NCI-H2227 treated with DMSO at 0.1 percent for 48 hours (cell line): ENCODE results near the gene GLIS2.

ENCODE experiments used
- DNase-seq: peaks from one replicate; lab custom pipeline; 2025; lab: John Stamatoyannopoulos, UW

Gene GLIS2

DNA sequence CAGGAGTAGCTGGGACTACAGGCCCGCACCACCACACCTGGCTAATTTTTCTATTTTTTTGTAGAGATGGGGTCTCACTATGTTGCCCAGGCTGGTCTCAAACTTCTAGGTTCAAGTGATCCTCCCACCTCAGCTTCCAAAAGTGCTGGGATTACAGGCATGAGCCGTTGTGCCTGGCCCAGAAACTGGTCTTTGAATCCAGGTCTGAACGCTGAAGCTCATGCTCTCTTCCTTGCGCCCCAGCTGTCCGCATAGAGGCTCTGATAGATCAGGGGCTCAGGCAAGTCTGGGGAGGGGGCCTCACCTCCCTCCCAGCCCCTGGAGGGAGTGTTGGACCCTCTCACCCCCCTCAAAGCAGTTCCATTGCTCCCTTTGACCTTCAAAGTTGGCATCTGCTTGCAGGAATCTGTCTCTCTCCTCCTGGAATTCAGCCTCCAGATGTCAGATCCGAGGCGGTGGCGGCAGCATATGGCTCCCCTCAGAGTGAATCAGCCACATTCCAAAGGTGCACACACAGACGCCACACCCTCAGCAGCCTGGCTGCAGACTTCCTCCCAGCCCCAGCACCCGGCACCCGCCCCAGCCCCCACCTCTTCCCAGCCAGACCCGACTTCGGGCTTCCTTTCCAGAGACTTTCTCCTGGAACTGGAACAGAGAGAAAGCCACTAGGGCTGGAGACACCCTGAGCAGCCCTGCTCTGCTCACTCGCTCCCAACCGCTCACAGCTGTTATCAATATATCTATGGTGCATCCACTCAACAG lies 16.9 kb upstream of the GLIS2 start:
- DNase-seq, result no peak

DNA sequence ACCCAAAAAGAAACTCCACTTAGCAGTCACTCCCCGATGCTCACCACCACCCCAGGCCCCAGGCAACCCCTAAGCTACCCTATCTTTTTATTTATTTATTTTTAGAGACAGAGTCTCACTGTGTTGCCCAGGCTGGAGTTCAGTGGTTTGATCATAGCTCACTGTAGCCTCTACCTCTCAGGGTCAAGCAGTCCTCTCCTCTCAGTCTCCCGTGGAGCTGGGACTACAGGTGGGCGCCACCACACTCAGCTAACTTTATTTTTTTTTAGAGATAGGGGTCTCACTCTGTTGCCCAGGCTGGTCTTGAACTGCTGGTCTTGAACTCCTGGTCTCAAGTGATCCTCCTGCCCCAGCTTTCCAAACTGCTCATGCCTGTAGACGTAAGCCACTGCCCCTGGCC lies 14.7 kb upstream of the GLIS2 start:
- DNase-seq, result no peak

DNA sequence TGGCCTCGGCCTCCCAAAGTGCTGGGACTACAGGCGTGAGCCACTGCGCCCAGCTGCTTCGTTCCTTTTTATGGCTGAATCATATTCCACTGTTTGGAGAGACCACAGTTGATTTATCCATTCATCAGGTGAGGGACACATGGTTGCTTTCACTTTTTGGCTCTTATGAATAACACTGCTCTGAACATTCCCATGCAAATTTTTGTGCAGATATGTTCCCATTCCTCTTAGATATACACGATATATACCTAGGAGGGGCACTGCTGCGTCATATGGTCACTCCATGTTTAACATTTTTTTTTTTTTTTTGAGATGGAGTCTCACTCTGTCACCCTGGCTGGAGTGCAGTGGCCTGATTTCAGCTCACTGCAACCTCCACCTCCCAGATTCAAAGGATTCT lies 13.9 kb upstream of the GLIS2 start:
- DNase-seq, result no peak

DNA sequence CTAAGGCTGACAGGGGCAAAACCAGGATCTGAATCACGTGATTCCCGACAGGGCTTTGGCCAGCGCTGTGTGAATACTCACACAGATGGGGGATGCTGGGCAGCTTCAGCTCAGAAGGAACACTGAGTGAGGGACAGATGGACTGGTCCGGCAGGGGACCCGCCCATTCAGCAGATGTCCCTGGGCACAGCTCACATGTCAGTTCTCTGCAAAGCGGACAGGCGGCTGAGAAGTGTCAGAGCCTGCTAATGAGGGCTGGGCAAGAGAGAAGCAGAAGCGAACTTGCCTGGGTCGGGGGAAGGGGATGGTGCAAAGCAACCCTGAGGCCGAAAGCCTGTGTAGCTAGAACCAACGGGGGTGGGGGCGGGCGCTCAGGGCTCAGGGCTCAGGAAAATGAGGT lies 11.9 kb upstream of the GLIS2 start:
- peak; percentile 20 for DNase-seq

DNA sequence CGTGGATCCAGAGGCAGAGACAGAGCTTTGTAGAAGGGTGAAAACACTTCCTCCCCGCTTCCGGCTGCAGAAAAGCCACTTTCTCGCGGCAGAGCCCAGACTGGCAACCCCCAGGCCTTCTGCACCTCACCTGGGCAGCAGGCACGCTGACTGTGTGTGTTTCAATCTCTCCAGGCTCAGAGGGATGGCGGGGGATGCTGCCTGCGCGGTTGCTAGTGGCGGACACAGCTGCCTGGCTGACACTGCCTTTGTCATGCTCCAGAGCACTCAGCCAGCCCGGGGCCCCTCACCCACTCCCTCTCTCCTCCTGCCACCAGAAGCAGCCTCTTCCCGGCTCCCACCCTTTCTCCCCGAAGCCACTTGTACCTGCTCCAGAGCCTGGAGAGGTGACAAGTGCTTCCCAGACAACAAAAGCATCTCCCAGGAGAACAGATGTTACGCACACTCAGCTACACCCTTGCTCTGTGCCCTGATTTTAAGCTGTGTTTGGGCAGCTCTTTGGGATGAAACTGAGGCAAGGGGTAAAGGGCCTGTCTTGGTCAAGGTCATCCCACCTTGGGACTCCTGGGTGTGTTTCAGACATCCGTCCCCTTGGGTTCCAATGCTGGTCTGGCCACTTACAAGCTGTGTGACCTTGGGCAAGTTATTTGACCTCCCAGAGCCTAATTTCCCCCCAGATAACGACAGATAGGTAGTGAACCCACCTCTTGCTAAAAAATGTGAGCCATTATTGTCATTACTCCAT lies 9.2 kb upstream of the GLIS2 start:
- DNase-seq, result peak; percentile 51

DNA sequence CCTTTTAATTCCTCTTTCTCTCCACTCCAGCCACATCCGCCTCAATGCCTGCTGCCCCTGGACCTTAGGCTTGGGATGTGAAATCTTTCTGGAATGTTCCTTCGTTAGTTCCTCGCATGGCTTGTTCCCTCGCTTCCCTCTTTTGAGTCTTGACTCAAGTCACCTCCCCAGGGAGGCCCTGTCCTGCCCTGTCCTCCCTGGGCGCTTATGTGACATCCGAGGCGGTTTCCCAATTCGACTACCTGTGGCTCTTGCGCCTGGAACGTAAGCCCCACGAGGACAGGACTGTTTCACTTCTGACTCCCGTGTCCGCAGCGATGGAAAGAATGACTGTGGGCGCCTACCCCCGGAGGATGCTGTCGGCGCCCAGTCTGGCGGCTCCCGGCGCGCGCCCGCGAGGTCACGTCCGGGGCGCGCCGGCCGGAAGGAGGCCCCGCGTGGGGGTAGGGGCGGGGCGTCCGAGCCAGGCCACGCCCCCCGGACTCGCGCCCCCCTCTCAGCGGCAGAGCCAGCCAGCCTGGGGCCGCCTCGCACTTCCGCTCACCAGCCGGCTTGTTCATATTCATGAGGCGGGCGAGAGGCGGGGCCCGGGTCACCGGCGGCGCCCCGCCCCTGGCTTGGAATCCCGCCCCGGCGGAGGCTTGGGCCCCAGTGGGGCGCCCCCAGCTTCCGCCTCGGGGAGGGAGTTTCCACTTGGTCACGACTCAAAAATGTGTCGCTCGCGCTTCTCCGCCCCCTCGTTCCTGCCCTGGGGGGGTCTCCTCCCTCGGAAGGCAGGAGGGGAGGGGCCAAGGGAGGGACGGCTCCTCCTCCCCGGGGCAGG lies 8.4 kb upstream of the GLIS2 start:
- no peak for DNase-seq

DNA sequence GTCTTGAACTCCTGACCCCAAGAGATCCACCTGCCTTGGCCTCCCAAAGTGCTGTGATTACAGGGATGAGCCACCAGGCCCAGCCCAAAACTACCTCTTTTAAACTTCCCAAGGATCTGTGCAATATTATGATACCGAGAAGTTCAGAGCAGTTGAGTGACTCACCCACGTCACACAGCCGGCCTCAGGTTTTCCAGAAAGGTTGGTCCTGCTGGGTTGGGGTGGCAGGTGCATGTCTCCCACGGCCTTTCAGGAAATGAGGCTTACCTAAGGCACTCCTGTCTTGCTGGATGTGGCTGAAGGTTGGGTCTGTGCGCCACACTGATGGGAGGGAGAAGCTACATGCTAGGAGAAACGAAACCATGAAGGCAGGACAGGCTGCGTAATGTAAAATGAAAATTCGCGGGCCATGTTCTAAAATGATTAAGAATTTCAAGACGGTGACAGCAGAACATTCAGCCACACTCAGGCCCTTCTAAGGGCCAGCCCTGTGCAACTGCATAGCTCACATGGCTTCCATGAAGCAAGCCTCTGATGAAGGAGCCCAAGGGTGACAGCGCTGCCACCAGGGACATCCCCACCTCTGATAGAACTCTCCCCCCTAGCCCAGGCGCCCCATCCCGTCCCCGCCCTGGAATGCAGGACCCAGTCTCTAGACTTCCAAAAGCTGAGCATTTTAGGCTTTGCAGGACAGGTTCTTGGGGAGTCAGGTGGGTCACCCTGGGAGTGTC lies 6.6 kb upstream of the GLIS2 start:
- DNase-seq, result no peak

DNA sequence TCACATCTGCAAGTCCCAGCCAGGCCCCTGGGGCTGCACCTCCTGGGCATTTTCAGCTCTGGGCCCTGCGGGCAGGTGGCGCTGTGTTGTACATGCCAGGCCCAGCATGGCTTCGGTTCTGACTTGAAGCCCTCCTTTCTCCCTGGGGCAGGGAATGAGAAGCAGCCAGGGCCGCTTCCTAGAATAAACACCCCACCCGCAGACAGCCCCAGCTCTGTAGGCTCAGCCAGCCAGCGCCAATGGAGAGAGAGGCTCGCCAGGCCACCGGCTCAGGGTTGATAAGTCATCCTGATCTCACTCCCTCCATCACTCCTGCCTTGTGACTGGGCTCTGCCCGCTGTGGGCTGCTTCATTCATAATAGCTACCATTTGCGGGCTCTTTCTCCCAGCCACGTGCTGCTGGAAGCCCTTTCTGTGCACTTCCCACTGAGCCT lies 6.0 kb upstream of the GLIS2 start:
- DNase-seq, result peak; percentile 30

DNA sequence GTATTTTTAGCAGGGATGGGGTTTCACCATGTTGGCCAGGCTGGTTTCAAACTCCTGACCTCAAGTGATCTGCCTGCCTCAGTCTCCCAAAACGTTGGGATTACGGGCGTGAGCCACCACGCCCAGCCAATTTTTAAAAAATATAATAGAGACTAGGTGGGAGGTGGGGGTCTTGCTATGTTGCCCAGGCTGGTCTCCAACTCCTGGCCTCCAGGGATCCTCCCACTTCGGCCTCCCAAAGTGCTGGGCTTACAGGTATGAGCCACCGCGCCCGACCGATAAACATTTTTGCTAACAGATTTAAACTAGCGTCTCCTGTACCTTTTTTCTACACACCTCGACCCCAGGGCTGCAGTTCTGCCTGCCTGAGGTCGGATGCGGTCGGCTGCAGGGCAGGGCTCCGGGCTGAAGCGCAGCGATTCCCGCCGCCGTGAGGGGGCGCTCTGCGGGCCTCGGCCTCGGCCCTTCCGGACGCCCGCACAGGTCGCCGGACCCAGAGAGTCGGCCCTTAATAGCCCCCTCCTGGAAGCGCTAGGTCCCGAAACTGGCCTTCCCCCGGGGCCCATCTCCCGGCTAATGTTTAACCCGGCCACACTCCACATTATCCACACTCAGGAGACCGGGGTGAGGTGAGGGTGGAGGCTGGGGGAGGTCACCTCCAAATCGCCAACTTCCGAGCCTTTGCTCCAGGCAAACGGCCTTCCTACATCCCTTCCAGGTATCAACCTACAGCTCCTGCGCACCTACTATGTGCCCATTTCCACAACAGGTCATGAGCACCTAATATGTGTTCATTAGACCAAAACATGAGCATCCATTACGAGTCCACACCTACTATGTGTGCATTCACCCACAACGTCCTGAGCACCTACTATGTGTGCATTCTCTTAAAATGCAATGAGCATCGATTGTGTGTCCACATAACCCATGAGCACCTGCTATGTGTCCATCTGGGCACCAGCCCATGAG lies 2.0 kb upstream of the GLIS2 start:
- DNase-seq, result no peak

DNA sequence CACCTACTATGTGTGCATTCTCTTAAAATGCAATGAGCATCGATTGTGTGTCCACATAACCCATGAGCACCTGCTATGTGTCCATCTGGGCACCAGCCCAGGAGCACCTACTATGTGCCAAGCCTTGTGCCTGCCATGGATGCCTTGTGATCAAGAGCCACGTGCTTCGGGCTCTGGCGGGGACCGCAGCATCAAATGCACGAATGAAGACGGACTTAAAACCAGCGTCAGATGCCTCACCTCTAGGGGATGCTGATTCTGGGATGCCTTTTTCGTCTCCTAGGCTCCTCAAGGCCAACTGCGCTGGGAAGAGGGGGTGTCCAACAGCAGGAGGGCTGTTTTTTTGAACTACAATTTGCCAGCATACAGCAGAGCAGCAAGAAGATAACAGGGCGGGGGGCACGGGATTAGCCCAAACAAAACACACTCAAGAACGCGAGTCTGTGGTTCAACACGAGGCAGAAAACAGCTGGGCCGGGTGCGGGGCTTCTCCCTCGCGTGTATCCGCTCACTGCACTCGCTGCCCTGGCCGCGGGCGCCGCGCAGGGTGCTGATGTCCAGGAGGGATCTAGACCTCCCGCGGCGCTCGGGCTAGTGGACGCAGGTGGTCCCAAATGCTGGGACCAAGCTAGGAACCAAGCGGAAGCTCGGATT lies 1.2 kb upstream of the GLIS2 start:
- DNase-seq, result peak; percentile 45

DNA sequence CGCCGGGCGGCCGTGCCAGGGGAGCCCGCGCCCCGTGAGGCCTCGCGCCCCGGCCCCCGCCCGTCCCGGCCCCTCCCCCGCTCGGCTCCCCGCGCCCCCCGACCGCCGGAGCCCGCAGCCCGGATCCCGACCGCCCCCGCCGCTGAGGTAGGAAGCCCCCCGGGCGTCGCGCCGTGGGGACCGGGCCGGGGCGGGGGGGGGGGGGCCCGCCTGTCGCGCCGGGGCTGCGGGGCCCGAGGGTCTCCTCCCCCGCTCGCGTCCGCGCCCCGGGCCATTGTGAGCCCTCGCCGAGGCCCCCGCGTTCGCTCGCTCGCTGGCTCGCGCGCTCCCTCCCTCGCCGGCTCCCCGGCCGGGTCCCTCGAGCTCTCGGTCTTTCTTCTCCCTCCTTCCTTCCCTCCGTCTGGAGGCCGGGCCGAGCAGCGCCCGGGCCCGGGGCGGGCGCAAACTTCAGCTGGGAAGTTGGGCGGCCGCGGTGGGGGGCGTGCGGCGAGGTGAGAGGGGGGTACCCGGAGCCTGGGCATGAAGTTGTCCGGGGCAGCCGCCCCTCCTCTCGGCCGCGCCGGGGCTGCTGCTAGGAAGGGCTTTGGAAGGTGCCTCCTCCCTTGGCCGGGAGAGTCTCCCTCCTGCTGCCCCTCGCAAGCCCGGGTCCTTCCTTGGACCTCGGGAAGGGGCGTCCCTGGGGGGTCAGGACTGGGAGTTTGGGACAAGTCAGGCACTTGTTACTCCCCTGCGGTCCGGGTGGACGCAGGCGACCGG lies 419 bp downstream of the GLIS2 start:
- DNase-seq, result no peak

DNA sequence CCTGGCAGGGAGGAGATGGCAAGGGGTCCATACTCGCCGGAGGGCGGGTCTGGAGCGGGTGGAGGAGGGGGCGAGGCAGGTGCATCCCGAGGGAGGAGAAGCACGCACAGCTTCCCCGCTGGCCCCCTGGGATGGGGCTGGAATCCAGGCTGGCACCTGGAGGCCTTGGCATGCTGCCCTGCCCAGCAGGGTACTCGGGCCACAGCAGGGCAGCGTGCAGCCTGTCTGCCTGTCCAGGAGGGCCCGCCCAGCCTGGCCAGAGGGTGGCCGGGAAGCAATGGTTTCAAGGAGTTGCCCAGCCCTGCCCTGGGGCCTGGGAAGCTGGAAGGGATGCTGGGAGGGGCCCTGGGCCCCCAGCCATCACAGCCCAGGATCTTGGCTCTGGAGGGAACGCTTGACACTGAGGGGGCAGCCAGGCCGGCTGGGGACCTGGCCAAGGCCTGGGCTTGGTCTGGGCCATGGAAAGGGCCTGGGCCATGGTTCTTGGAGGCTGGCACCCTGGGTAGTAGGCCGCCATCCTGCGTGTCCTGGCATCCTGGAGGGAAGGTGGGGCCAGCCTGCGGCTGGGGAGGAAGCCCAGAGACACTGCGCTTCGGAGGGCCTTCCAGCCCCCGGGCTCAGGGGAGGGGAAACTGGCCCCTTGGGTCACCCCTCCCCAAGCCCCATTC lies 1.1 kb downstream of the GLIS2 start:
- DNase-seq, result no peak

DNA sequence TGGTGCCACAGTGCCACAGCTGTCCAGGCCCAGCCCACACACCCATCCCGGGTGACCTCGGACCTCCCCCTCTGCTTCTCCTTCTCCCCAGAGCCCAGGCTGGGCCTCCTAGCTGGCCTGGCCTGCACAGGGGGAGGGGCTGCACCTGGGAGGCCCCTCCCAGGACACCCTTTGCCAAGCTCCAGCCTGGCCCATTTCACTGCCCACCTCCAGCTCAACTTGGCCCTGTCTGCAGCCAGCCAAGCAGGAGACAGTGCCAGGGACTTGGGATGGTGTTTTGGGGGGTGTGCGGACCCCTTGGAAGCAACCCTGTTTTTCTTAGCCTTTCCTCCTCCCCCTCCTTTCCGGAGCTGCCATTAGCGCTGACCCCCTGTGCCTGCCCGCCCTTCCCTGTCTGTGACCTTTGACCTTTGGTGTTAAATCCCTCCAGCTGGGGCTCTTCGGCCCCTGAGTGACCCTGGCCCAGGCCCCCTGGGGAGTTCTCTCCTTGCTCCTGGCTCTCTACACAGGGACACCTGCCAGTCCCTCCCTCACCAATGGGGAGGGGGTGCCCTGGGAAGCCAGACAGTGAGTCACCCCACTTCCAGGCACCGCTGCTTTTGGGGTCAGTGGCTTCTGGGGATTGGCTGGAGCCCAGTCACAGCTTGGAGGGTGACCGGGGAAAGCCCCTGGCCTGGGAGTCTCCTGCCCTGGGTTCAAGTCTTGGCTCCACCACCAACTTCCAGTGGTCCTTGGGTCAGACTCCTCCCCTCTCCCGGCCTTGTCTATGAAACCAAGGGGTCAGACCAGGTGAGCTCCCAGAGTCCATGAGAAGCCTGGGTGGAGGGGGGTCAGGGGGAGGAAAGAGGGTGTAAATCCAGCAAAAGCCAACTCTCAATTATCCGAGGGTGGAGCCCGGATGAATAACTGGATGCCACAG lies 1.9 kb downstream of the GLIS2 start:
- DNase-seq, result no peak

DNA sequence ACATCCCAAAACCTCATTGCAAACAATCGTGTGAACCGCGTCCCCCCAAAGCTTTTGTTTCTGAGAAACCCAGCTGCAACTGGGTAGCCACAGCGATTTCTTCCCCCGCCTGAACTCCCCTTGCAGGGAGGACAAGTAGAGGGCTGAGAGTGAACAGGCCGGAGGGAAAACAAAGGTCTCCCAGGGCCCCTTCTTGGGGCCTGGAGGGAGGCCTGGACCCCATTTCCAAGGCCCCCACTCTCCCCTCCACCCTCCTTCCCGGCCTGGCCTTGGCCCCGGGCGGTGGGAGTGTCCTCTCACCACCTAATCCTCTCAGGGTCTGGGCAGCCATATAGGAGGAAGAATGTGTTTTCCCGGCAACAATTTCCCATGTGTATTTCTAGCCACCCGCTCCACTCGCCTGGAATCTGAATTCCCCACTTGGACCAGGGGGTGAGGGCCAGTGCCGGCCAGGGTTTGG lies 2.6 kb downstream of the GLIS2 start:
- DNase-seq, result no peak

DNA sequence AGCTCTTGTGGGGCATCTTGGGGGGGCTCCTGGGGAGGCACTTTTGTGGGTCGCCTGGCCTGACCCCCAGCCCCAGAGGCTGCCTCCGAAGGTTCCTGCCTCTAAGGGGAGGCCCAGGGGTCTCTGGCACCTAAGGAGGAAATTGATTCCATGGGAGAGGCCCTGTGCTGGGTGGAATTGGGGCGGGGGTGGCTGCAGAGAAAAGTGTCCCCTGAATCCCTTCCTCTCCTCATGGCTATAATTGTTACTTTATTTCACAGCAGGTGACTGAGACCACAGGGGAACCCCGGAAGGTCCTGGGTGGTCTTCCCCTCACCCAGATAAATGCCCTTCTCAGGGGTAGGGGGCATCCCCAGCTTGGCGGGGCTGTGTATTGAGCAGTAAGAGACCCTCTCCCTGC lies 3.1 kb downstream of the GLIS2 start:
- DNase-seq, result no peak

DNA sequence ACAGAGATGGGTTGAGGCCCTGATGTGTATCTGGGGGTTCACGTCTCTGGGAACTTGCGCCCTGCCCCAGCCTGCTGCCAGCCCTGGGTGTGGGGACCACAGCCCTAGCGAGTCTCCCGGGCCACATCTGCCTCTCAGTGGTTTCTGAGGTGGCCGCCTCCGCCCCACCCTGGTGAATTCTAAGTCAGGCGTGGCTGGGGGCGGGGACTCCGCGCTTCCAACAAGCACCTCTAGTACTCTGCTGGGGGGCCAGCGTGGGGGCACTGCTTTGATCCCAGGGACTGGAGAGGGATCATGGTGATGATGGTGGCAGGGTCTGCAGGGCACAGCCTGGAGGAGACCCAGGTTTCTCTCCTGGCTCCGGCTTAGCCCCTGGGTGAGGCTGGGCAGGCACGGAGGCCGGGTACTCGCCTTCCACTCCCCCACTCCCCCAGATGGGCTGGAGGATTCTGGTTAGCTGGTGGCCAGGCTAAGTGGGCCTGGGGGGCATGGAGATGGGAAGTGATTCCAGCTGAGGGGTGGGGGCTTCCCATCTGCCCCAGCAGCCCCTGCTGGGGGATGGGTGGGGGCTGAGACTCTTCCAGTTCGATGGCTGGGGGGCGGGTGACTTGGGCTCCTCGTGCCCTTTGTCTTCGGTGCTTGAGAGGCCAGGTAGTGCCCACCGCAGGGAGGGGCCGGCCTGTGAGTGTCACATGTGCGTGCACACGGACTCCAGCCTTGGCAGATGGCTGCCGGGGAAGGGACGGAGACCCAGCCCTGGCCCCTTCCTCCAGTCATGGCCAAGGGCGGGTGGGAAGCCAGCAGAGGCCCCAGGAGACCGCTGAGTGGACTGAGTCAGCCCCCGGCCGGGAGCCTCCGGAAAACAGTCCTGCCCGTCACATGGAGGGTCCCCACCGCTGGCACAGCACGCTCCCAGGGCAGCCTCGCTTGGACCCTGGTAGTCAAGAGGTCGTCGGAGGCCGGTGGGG lies 3.9 kb downstream of the GLIS2 start:
- DNase-seq, result no peak
